GM10248 (cell line): ENCODE data around the gene MATR3.

Experiments
- CTCF ChIA-PET: fragments of 300-600 bp; sonication (Branson Sonifier 250); formaldehyde crosslinking; extraction: SDS; loops from one replicate; lab custom pipeline; 2021; ENCODE audit warnings: antibody characterized with exemption; lab: Yijun Ruan, JAX
- POLR2A ChIA-PET: fragments of 350-650 bp; sonication (Branson Sonifier 250); formaldehyde crosslinking; extraction: SDS; loops from one replicate; lab custom pipeline; 2020; ENCODE audit warnings: antibody characterized with exemption; lab: Yijun Ruan, JAX
- DNase-seq: peaks from one replicate; pipeline ENCODE4 v3.0.0; 2012; ENCODE audit errors: extremely low spot score
- TF ChIP-seq, protein P1 (sequence below): IDR thresholded peaks from 2 replicates; pipeline ENCODE4 v1.5.1; 2012; ENCODE audit warnings: mild to moderate bottlenecking, low read depth; ENCODE audit errors: extremely low read depth, missing control alignments, control extremely low read depth

The MATR3 gene

GRCh38 chr5:139275956-139276355 lies 17.6 kb upstream of the MATR3 start:
- DNase-seq: peak; percentile 31

DNA sequence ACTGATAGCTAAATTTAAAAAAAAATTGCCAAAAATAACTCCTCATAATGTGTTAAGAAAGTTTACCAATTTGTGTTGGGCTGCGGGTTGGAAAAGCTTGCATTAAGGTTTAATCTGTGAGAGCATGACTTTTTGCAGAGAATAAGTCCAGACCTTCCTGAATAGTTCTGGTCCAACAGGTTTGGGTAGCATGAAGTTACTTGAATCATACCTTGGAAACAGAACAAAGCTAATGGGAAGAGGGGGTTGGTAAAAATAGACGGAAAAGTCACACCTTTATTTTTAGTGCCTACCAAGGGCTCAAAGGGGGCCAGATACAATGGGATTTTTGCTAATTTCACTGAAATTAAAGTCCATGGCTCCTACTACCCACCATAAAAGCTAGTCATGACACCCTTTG lies 17.1 kb upstream of the MATR3 start:
- POLR2A ChIA-PET: interaction anchor here (0.5 to 2.3 kb wide), 7 partner anchors 10 to 784 kb away, joined by 3 to 13 read pairs (median 9); partner anchors contain the start of gene MATR3

More at GRCh38 chr5:139275956-139276355, 17.6 kb upstream of the MATR3 start:
- TF ChIP-seq, protein P1, sequence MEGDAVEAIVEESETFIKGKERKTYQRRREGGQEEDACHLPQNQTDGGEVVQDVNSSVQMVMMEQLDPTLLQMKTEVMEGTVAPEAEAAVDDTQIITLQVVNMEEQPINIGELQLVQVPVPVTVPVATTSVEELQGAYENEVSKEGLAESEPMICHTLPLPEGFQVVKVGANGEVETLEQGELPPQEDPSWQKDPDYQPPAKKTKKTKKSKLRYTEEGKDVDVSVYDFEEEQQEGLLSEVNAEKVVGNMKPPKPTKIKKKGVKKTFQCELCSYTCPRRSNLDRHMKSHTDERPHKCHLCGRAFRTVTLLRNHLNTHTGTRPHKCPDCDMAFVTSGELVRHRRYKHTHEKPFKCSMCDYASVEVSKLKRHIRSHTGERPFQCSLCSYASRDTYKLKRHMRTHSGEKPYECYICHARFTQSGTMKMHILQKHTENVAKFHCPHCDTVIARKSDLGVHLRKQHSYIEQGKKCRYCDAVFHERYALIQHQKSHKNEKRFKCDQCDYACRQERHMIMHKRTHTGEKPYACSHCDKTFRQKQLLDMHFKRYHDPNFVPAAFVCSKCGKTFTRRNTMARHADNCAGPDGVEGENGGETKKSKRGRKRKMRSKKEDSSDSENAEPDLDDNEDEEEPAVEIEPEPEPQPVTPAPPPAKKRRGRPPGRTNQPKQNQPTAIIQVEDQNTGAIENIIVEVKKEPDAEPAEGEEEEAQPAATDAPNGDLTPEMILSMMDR: no peak
- CTCF ChIA-PET: interaction anchor here (0.7 to 3.6 kb wide), 13 partner anchors 10 to 697 kb away, joined by 3 to 15 read pairs (median 3); partner anchors contain the start of gene MATR3
- POLR2A ChIA-PET: interaction anchor here (0.5 to 2.3 kb wide), 6 partner anchors 10 to 710 kb away, joined by 3 to 13 read pairs (median 6); partner anchors contain the start of gene MATR3

GRCh38 chr5:139277171-139277570 lies 16.4 kb upstream of the MATR3 start:
- DNase-seq: no peak
- ChIA-PET POLR2A (interaction anchor here (2.2 to 2.3 kb wide), 2 partner anchors 9 to 17 kb away, joined by 11 to 13 read pairs; partner anchors contain the start of gene MATR3), CTCF (interaction anchor here (0.6 to 3.6 kb wide), 7 partner anchors 11 to 487 kb away, joined by 3 to 15 read pairs (median 8); no protein-coding TSS in a partner anchor)
- TF ChIP-seq, protein P1: no peak

More for the DNA sequence above, 17.1 kb upstream of the MATR3 start:
- DNase-seq: no peak
- TF ChIP-seq, protein P1: no peak
- CTCF ChIA-PET: interaction anchor here (0.8 to 3.6 kb wide), 11 partner anchors 9 to 697 kb away, joined by 3 to 15 read pairs (median 4); partner anchors contain the start of gene MATR3

DNA sequence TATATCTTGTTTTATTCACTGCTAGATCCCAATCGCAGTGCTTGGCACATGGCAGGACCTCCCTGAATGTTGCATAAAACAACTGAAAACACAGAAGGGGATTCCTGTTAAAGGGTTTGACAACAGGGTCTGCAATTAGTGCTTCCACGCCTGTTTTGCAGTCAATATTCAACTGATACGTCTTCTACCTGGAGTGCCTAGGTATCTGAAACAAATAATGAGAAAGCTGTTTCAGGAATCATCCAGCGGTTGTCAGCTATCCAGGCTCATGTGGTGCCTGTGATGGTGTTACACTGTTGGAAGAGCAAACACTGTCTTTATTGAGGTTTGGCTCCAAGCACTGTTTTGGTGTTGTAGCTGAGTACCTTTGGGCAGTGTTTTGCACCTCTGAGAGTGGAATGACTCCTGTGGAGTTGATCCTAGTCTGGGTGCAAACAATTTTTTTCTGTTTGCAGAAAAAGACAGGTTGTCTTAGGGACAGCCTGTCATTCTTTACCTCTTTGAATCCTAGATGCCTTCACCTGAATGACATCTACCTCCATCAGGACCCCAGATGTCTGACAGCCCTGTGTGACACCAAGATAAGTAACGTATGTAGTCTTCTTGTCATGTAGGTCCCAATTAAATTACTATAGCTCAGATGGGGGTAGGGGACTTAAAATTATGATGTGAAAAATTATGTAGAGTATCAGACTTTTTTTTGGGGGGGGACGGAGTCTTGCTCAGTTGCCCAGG lies 14.8 kb upstream of the MATR3 start:
- CTCF ChIA-PET: interaction anchor here (1.2 to 3.6 kb wide), 2 partner anchors 10 to 93 kb away, joined by 3 to 15 read pairs; no protein-coding TSS in a partner anchor

GRCh38 chr5:139282197-139282557 lies 11.4 kb upstream of the MATR3 start:
- TF ChIP-seq, protein P1: no peak
- POLR2A ChIA-PET: no interaction called here
- no peak for DNase-seq
- CTCF ChIA-PET: interaction anchor here (1.7 to 1.8 kb wide), 2 partner anchors 13 to 14 kb away, joined by 3 read pairs; no protein-coding TSS in a partner anchor

More for the DNA sequence above, 14.8 kb upstream of the MATR3 start:
- TF ChIP-seq, protein P1: no peak
- no peak for DNase-seq
- POLR2A ChIA-PET: interaction anchor here (0.6 to 1.4 kb wide), 2 partner anchors 10 to 50 kb away, joined by 3 to 5 read pairs; no protein-coding TSS in a partner anchor
